GM23248 (cell line): ENCODE measurements around the gene FHOD3.

ENCODE experiments used
- EZH2 ChIP-seq: fragments of 200-600 bp; sonication (generic); IDR thresholded peaks from 2 replicates; pipeline ENCODE4 v1.6.1; 2018; ENCODE audit warnings: antibody characterized with exemption, mild to moderate bottlenecking; ENCODE audit not compliant: insufficient read depth, poor library complexity, severe bottlenecking
- EZH2phosphoT487 ChIP-seq: fragments of 200-600 bp; sonication (generic); IDR thresholded peaks from 2 replicates; pipeline ENCODE4 v1.6.1; 2018; ENCODE audit warnings: antibody characterized with exemption, moderate library complexity, mild to moderate bottlenecking, low read depth; ENCODE audit not compliant: insufficient read depth

DNA sequence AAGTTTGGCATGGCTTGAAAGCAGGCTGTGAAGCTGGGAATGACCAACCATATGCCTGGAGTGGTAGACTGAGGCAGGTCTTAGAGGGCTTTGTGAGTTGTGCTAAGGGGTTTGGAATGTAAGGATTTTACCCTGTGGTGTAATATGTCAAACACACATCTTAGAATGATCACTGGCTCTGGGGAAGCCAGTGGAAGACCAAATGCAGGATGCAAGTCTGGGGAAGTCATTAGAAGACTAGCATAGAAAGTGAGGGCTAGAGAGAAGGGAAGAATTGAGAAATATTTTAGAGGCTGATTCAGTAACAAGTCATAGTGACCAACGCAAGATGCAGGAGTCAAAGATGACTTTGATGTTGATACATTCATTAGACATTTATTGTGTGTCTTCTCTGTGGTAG, 3.5 kb upstream of the FHOD3 start:
- TF ChIP-seq EZH2phosphoT487 (no peak), EZH2 (no peak)
